Measurements from ENCODE around the gene EPHB1. TPM values are rescaled to one million over a fixed set of nuclear protein-coding genes. Genes with fewer than 3 reads are reported as not detected.

Gene EPHB1
- total RNA-seq, 1 experiment from 2014 or later: 2.8 TPM

GRCh38 chr3:135143474-135143873 is 348.4 kb downstream of the EPHB1 start:
- H3K79me1 ChIP-seq (ENCODE audit: insufficient read depth, low read depth, low read length, poor library complexity, severe bottlenecking): no peaks in the 10 kb centered on the region
- no peak overlapping the region for H2BK15ac ChIP-seq (ENCODE audit: low read depth, low read length)
- no peak overlapping the region for H3K4me2 ChIP-seq (ENCODE audit: insufficient read depth, insufficient read length, low read length)
- no peak overlapping the region for H3T11ph ChIP-seq (ENCODE audit: low read length)
- H3K56ac ChIP-seq (ENCODE audit: insufficient read length, low read depth, low read length): no peak overlapping the region
- Mint-ChIP-seq H3K9me3 (no peaks in the 10 kb centered on the region), H3K27me3 (ENCODE audit: low read depth) (peaks cover 3% of the 10 kb centered on the region; the same call in 1 of the 2 replicates), H3K27ac (no peak overlapping the region), H3K36me3 (ENCODE audit: insufficient read depth in 1 of 3, low read depth in 3 of 3) (no peaks in the 10 kb centered on the region), H3K4me1 (peaks cover 0 to 9% of the 10 kb centered on the region in 2 experiments; a peak in 2 of 4 replicates), H3K4me3 (no peak overlapping the region)
- H3K9me3 ChIP-seq (ENCODE audit: control insufficient read depth, low read depth, low read length): no peaks in the 10 kb centered on the region
- H2BK12ac ChIP-seq (ENCODE audit: insufficient read length, low read depth, low read length): no peak overlapping the region
- no peak overlapping the region for H2AFZ ChIP-seq (ENCODE audit: low read length)
- H4K5ac ChIP-seq (ENCODE audit: insufficient read length, low read depth, low read length): no peak overlapping the region
- H3K79me2 ChIP-seq (ENCODE audit: insufficient read depth, low read length): no peaks in the 10 kb centered on the region
- no peak overlapping the region for H2AK5ac ChIP-seq (ENCODE audit: insufficient read length, low read length)
- no peaks in the 10 kb centered on the region for H3K4me1 ChIP-seq (ENCODE audit: insufficient read depth, low read length)
- TF ChIP-seq CTCF (conservative IDR thresholded peaks at IDR 0.05): no peak
- H4K8ac ChIP-seq (replicated peaks; ENCODE audit: insufficient read length, low read depth, low read length): no peak overlapping the region
- H3K4ac ChIP-seq (ENCODE audit: low read depth, low read length): no peak overlapping the region
- no peak for DNase-seq
- no peak overlapping the region for H3K23ac ChIP-seq (ENCODE audit: insufficient read length, low read depth, low read length)
- no peak overlapping the region for H3K9ac ChIP-seq (ENCODE audit: extremely low read depth, insufficient read length, low read length)
- no peak overlapping the region for H4K91ac ChIP-seq (ENCODE audit: insufficient read length, low read depth, low read length)
- no peak overlapping the region for H2BK120ac ChIP-seq (ENCODE audit: low read depth, low read length, poor library complexity, severe bottlenecking)
- no peak overlapping the region for H2BK5ac ChIP-seq (ENCODE audit: insufficient read length, low read length)
- no peak overlapping the region for H3K27ac ChIP-seq (ENCODE audit: insufficient read length, low read depth, low read length)
- H3K23me2 ChIP-seq (ENCODE audit: insufficient read length, low read depth, low read length, poor library complexity, severe bottlenecking): no peaks in the 10 kb centered on the region
- no CpG with 5 or more reads among the region's 2 CpGs for WGBS (ENCODE audit: extremely low coverage, insufficient read length, low lambda C conversion rate)
- no peaks in the 10 kb centered on the region for H3K27me3 ChIP-seq (ENCODE audit: insufficient read depth, low read length)
- no peak overlapping the region; the same call in 1 of the 2 replicates for H3K14ac ChIP-seq (ENCODE audit: insufficient read depth, low read length)
- no peaks in the 10 kb centered on the region for H4K20me1 ChIP-seq (ENCODE audit: control insufficient read depth, insufficient read depth, insufficient read length)
- no peak overlapping the region for H3K18ac ChIP-seq (ENCODE audit: insufficient read length, low read depth, low read length)
- no peak overlapping the region for H2BK20ac ChIP-seq (ENCODE audit: low read depth, low read length, poor library complexity, severe bottlenecking)

All from H9 (cell line).